Colonic mucosa (tissue), 4 donors: ENCODE results near the gene VDAC1. TPM values are rescaled to one million over a fixed set of nuclear protein-coding genes. Genes with fewer than 3 reads are reported as not detected.

ENCODE experiments used
- DNase-seq: peaks from one replicate; pipeline ENCODE4 v3.0.0-alpha.2; 2020
- H3K27ac ChIP-seq: fragments of 200-600 bp; one replicate; pipeline ENCODE4 v1.8.0; 2021
- H3K27me3 ChIP-seq: fragments of 200-600 bp; one replicate; pipeline ENCODE4 v1.8.0; 2021
- H3K36me3 ChIP-seq: fragments of 200-600 bp; one replicate; pipeline ENCODE4 v1.8.0; 2021
- H3K4me1 ChIP-seq: fragments of 200-600 bp; one replicate; pipeline ENCODE4 v1.8.0; 2021; ENCODE audit warnings: mild to moderate bottlenecking
- H3K4me3 ChIP-seq: fragments of 200-600 bp; one replicate; pipeline ENCODE4 v1.8.0; 2021
- H3K9ac ChIP-seq, 2 donors: one replicate each; pipeline ENCODE4 v1.7.0; 2013; ENCODE audit warnings: control low read depth in 2 of 2, low read depth in 2 of 2, low read length in 2 of 2
- H3K9me3 ChIP-seq: fragments of 200-600 bp; one replicate; pipeline ENCODE4 v1.8.0; 2021
- CTCF ChIP-seq: fragments of 200-600 bp; IDR thresholded peaks from one replicate; pipeline ENCODE4 v1.8.0; 2022; ENCODE audit warnings: antibody characterized with exemption, mild to moderate bottlenecking
- intact Hi-C: fragments of 100-400 bp; cut with DNase I; formaldehyde crosslinking; loops from one replicate; pipeline ENCODE4 v1.14.1; 2022
- total RNA-seq, 2 donors: library from RNA; stranded (reverse); fragmentation: NEBNext Ultra II Directional in 1 of 2; extraction: Animal tissue kit (Norgen Biotek cat#: 25700) in 1 of 2; gene quantifications; one replicate each; pipeline ENCODE4 v1.2.1, GENCODE V29; 2021
- donor health status: healthy.
- donor health status: DM: no; HTN: no; CAD: no.
- donor health status: DM: no; HTN: no; CAD: no.

Gene VDAC1
- 100 to 1,000 TPM; 297 to 306 TPM for total RNA-seq

- intact Hi-C loops, result no loop called here
- Histone ChIP-seq H3K27ac (peak within 1 kb of the TSS; percentile 96), H3K9me3 (no peaks in the 10 kb centered on the region), H3K36me3 (no peaks in the 10 kb centered on the region), H3K4me3 (peak within 1 kb of the TSS; percentile 91), H3K27me3 (no peaks in the 10 kb centered on the region), H3K4me1 (peaks cover 25% of the 10 kb centered on the region), H3K9ac (peak within 1 kb of the TSS; percentile 89 to 100)
- peak; percentile 72 for DNase-seq
- TF ChIP-seq CTCF, result no peak
Observed at GRCh38 chr5:134004626-134005416, at the start of gene VDAC1. Gene VDAC1 (minus strand): TSS chr5:134004975. CDS start chr5:133993012, 11,963 bp downstream.

GRCh38 chr5:134053840-134054338 lies 49.1 kb upstream of the VDAC1 start:
- H3K9ac ChIP-seq, result no peak overlapping the region
- intact Hi-C loops, result no loop called here
- TF ChIP-seq CTCF, result no peak
- H3K36me3 ChIP-seq, result no peaks in the 10 kb centered on the region
- DNase-seq, result peak; percentile 40
- H3K9me3 ChIP-seq, result no peaks in the 10 kb centered on the region
- no peaks in the 10 kb centered on the region for H3K4me1 ChIP-seq
- no peaks in the 10 kb centered on the region for H3K27me3 ChIP-seq
- H3K4me3 ChIP-seq, result no peak overlapping the region
- no peak overlapping the region for H3K27ac ChIP-seq

GRCh38 chr5:134053314-134053839 lies 48.6 kb upstream of the VDAC1 start:
- H3K27ac ChIP-seq, result no peak overlapping the region
- intact Hi-C loops, result no loop called here
- no peaks in the 10 kb centered on the region for H3K27me3 ChIP-seq
- no peaks in the 10 kb centered on the region for H3K9me3 ChIP-seq
- no peaks in the 10 kb centered on the region for H3K4me1 ChIP-seq
- H3K9ac ChIP-seq, result no peak overlapping the region
- no peak for DNase-seq
- H3K36me3 ChIP-seq, result no peaks in the 10 kb centered on the region
- no peak overlapping the region for H3K4me3 ChIP-seq
- TF ChIP-seq CTCF, result no peak

- H3K27me3 ChIP-seq, result no peaks in the 10 kb centered on the region
- DNase-seq, result no peak
- intact Hi-C loops, result no loop called here
- H3K36me3 ChIP-seq, result no peaks in the 10 kb centered on the region
- TF ChIP-seq CTCF, result no peak
- no peak overlapping the region for H3K9ac ChIP-seq
- no peaks in the 10 kb centered on the region for H3K9me3 ChIP-seq
- no peak overlapping the region for H3K4me3 ChIP-seq
- no peak overlapping the region for H3K27ac ChIP-seq
- H3K4me1 ChIP-seq, result no peaks in the 10 kb centered on the region
Observed at GRCh38 chr5:134051305-134051704, 46.5 kb upstream of the VDAC1 start.

- no peaks in the 10 kb centered on the region for H3K9me3 ChIP-seq
- intact Hi-C loops, result no loop called here
Observed at GRCh38 chr5:134048864-134049263, 44.1 kb upstream of the VDAC1 start.

More at GRCh38 chr5:134048864-134049263, 44.1 kb upstream of the VDAC1 start:
- no peak for DNase-seq
- H3K27me3 ChIP-seq, result no peaks in the 10 kb centered on the region
- H3K9ac ChIP-seq, result no peak overlapping the region
- no peak for TF ChIP-seq CTCF
- H3K36me3 ChIP-seq, result no peaks in the 10 kb centered on the region
- no peak overlapping the region for H3K4me3 ChIP-seq
- H3K4me1 ChIP-seq, result no peaks in the 10 kb centered on the region
- H3K27ac ChIP-seq, result no peak overlapping the region
